ENCODE measurements around the gene GAR1.
"Not testable (repeated sequence)": the region's sequence is repeated elsewhere in the genome, so short reads cannot be mapped to it uniquely, and the experiment has no call there.

Gene GAR1

DNA sequence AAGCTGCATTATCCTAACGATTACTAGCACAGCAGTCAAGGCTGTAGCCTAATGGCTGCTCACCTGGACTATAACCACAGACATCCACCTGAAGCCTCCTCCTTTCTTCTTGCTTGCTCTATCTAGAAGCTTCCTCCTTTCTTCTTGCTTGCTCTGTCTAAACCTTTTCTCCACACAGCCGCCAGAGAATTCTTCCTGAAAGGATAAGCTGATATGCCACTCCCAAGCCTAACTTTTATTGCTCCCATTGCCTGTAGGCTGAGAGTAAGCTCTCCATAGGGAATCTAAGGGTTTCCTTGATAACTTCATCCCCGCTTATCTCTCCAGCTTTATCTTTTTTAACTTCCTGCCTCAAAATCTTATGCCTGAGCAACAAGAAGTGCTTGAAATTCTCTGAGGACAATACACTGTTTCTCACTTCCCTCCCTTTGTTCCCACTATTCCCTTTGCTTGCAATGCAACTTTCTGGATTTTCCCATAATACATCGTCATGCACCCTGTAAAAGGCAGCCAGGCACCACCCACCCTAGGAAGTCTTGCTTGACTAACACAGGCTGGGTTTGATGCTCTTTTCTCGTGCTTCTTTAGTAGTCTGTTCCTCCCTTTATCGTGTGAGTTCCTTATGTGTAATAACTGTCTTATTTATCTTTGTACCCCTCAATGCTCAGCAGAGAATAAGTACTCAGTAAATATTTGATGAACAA lies 31.0 kb downstream of the GAR1 start:
- no peak for DNase-seq (ENCODE audit: low spot score)

DNA sequence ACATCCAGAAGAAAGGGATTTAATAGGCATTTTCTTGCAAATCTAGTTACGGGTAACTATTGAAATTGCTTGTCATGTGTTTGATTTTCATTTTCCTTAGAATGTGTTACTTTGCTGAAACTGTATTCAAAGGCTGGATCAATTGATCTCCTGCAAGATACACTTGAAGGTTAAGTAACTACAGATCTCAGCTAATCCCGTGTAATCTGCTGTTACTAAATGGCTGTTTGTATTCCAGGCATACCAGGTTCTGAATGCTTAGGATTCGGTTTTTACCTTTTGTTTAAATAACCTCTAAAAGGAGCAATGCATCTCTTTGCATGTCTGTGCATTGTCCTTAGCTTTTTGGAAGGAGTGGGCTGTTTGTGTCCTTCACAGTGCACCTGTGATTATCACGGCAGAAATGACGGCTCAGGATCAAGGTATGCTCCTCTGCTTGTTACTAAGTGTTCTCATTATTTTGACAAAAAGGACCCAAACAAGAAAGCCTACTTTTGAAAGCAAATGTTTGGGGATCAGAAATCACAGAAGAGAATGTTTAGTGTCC lies 32.4 kb downstream of the GAR1 start, which contains the start of gene LRIT3:
LRIT3 (plus strand) TSS at position 212 of the 547 bp plus-strand sequence; CDS start at position 307, 95 bp downstream.
- DNase-seq (ENCODE audit: low spot score) = no peak

DNA sequence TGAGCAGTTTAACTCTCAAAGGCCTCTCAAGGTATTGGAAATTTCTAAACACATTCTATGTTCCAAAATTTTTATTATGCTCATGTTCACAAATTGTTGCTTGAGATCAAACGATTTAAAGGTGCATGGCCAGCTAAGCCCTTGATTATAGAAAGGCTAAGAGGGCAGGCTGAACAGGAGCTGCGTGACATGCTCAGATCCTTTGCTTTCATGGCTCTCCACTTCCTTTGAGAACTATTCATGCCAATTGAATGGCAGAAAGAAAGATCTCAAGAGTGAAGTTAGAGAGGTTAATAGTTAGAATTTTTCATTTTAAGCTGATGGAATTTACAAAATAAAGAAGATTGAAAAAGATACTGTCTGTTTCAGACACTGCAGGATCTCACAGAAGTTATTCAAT lies 32.9 kb downstream of the GAR1 start:
- no peak for DNase-seq (ENCODE audit: low spot score)

DNA sequence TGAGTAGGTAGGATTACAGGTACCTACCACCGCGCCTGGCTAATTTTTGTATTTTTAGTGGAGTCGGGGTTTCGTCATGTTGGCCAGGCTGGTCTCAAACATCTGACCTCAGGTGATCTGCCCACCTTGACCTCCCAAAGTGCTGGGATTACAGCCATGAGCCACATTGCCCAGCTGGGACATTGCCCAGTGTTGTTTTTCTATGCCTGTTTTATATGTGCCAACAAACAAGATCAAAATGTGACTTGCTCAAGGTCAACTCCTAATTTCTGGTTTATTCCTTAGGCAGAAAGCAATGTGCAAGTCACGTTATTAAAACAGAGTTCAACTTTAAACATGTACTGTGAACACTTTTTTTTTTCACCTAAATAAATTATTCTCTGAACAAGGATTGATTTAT lies 35.0 kb downstream of the GAR1 start:
- no peak for DNase-seq (ENCODE audit: low spot score)

DNA sequence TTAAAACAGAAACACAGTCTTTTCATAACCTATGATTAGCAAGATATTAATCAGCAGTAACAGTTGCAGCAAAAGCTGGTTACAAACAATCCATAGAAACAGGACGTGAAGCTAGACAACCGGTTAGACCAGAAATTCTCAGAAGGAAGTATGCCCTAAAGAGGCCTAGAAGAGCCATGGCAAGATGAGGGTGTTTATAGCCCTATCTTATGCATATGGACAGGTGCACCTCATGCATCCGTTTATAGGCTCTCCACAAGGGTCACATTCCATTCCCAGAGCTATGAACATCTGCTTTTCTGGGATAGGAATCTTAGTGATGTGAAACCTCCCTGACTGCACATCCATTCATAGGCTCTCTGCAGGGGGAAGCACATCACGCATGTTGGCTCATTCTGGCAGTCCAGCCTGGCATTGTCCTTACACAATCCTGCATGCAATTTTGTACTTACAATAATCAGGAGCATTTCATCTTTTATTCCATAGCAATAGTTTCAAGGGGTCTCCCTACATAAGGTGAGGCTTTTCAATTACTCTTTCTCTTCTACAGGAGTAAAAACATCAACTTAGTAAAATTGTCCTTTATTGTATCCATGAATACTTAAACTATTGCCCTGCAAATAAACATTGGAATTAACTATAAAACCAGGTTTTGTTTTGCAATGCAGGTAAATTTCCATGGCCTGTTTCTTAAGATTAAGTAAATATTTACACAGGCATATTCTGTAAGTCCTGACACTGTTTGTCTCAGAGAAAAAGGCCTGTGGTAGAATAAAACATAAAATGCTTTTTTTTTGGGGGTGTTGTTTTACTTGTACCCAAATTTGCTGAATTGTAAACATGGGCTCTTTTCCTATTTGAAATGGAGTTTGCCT lies 44.1 kb downstream of the GAR1 start:
- not testable (repeated sequence) for DNase-seq (ENCODE audit: low spot score)

DNA sequence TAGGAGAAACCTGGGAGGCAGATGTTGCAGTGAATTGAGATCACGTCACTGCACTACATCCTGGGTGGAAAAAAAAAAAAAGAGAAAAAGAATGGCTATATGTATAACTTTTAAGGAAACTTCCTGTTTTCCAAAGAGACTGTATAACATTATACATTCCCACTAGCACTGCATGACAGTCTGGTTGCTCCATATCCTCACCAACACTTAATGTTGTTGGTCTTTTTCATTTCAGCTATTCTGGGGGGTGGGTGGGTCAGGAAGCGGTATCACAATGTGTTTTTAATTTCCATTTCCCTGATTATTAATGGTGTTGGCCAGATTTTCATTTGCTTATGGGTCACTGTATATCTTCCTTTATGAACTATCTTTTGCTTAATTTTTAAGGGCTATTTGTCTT lies 45.7 kb downstream of the GAR1 start:
- no peak for DNase-seq (ENCODE audit: low spot score)

DNA sequence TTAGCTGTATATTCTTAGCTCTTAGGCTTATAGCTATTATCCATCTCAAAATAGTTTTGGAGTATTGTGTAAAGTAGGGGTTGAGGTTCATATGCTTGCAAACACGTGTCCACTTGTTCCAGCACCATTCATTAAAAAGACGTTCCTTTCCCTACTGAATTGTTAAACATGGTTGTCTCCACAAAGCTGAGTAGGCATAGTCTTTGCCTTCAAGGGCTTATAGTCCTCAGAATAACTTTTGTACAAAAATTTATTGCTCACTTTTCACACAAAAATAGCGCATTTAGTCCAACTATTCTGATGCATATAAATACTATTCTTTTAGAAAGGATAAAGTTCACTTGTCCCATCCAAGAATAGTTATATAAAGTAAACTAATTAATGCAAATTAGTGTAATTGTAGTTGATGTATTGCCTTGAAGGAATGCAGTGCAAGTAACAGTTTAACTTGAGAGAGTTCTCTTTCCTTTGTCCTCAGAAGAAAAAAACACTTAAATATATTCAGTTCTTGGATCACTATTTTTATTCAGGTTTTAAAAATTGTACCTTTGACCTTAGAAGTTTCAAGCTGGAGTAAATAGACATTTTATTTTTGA lies 46.5 kb downstream of the GAR1 start:
- DNase-seq (ENCODE audit: low spot score) = no peak

DNA sequence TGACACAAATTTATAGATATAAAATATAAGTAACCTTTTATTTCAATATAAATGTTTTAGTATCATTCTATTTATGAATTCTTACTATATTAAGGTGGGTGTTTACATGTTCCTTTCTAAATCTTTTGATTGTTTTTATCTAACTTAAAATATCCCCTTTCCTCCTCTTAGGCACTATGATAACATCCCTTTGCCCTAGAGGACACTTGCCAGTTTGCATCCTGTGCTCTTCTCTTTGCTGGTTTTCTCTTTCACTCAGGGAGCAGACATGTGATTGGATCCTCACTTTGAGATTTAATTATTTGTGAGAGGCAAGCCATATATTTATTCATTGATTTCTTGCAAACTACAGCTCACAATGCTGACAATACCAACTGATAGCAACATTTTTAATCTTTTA lies 48.6 kb downstream of the GAR1 start:
- DNase-seq (ENCODE audit: low spot score) = no peak

DNA sequence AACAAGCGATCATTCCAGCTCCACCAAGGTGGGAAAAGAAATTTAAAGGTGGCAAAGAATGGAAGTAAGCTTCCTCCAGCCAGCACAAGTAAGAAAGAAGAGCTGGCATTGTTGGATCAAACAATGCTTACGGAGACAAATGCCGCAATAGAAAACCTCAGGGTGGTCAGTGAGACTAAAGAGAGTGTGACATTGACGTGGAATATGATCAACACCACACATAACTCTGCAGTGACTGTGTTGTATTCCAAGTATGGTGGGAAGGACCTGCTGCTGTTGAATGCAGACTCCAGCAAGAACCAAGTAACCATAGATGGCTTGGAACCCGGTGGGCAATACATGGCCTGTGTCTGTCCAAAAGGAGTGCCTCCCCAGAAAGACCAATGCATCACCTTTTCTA lies 54.5 kb downstream of the GAR1 start:
- no peak for DNase-seq (ENCODE audit: low spot score)

DNA sequence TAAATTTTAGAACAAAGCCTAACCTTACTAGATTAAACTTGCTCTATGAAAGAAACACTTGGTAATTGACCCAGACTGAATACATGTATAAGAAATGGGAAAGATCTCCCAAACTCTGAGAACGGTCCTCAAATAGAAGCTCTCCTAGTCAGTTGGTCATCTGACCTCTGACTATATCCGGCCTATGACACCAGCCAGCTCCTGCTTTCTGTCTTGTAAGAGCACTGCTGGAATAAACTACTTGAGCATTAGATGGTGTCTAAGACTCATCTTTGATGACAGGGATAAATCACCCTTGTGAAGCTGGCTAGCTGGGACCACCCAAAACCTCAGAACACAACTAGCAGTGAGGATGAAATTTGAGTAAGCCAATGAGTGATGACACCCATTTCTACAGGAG lies 56.5 kb downstream of the GAR1 start:
- DNase-seq (ENCODE audit: low spot score) = no peak

DNA sequence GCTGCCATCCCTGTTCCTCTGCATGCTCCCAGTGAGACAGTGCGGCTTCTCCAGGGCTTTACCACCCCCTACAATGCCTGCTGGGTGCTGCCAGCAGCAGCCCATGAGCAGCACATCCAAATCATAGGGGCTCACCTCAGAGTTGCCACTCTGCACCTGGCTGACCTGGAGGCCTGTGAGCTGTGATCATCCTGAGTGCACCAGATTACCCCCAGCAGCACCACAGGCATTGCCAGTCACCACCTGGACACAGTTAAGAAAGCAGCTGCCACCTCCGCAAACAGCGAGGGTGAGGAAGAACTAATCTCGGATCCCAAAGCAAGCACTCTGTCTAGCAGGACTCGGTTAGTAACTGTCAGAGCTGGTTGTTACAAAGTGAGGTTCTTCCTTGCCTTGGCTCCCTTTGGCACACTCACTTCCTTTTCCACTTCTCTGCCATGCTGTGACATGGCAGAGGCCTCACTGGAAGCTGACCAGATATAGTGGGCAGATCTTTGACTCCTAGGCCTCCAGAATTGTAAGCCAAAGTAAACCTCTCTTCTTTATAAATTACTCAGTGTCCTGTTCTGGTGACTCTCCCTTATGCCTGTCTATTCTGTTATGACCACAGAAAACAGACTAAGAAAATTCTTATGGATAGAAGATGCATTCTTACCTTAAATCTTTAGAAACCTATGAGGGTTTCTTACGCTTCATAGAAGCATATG lies 57.5 kb downstream of the GAR1 start:
- DNase-seq (ENCODE audit: low spot score) = no peak

DNA sequence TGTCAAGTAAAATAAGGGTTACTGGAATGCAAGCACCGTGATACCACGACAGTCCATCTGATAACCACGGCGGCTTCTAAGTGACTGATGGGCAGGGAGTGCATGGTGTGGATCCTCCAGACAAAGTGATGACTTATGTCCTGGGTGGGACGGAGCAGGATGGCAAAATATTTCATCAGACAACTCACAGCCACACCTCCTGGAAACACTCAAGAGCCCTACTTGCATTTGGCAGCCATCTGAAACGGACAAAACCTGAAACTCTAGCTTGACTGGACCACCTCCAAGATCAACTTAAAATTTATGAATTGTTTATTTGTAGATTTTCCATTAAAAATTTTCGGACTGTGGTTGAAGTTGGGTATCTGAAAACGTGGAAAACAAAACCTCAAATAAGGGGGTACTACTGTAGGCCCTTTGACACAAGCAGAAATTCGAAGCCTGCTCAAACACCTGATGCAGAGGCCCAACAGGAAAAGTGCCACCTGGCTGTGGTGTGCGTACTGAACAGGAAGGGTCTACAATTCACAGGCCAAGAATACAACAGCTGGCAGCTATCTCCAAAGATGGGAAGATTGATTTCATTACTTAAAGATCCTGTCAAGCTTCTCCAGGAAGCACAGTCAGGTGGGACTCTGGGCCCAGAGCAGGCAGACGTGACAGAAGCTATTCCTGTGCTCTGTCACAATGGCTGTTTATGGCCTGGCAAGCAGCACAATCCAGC lies 58.4 kb downstream of the GAR1 start:
- DNase-seq (ENCODE audit: low spot score) = peak; percentile 17
